HG02678 (cell line): ENCODE measurements around the gene RGS3.

ENCODE experiments used
- ATAC-seq: cut with Tn5 transposase; IDR thresholded peaks from one replicate; pipeline ENCODE4 v1.9.1; 2021; ENCODE audit warnings: mild to moderate bottlenecking, moderate library complexity; ENCODE audit not compliant: unreplicated experiment

RGS3 gene

GRCh38 chr9:113597390-113598241 is 134.1 kb downstream of the RGS3 start:
- no peak for ATAC-seq

- no peak for ATAC-seq
These were observed 134.9 kb downstream of the RGS3 start for GRCh38 chr9:113598451-113598850.

- ATAC-seq = no peak
These were observed 135.4 kb downstream of the RGS3 start for GRCh38 chr9:113598883-113599282.

GRCh38 chr9:113599646-113600022 is 136.1 kb downstream of the RGS3 start:
- ATAC-seq = no peak

- ATAC-seq = no peak
These were observed 136.7 kb downstream of the RGS3 start for GRCh38 chr9:113600023-113600823.

- no peak for ATAC-seq
These were observed 137.5 kb downstream of the RGS3 start for GRCh38 chr9:113600871-113601614.

GRCh38 chr9:113601656-113602055 is 138.1 kb downstream of the RGS3 start:
- no peak for ATAC-seq

- ATAC-seq = peak; percentile 77
These were observed 138.9 kb downstream of the RGS3 start for GRCh38 chr9:113602126-113603047.

- no peak for ATAC-seq
These were observed 139.5 kb downstream of the RGS3 start for GRCh38 chr9:113603048-113603375.

- ATAC-seq = no peak
These were observed 140.2 kb downstream of the RGS3 start for GRCh38 chr9:113603773-113604172.

GRCh38 chr9:113604393-113604792 is 140.9 kb downstream of the RGS3 start:
- ATAC-seq = no peak

- no peak for ATAC-seq
These were observed 143.0 kb downstream of the RGS3 start for GRCh38 chr9:113606510-113606909.

GRCh38 chr9:113608082-113608685 is 144.7 kb downstream of the RGS3 start:
- no peak for ATAC-seq

- ATAC-seq = no peak
These were observed 146.2 kb downstream of the RGS3 start for GRCh38 chr9:113609562-113610318.

GRCh38 chr9:113611461-113612215 is 148.1 kb downstream of the RGS3 start:
- ATAC-seq = no peak

- no peak for ATAC-seq
These were observed 148.8 kb downstream of the RGS3 start for GRCh38 chr9:113612216-113612747.

GRCh38 chr9:113612828-113613227 is 149.3 kb downstream of the RGS3 start:
- ATAC-seq = no peak

GRCh38 chr9:113613815-113614413 is 150.4 kb downstream of the RGS3 start:
- ATAC-seq = no peak
